NK-92 treated with Interleukin-12 subunit alpha and Interleukin-12 subunit beta, amount 100 ng/mL, for 24 hours (cell line): Measurements from ENCODE around the gene NSUN4.
"Not testable (repeated sequence)": the region's sequence is repeated elsewhere in the genome, so short reads cannot be mapped to it uniquely, and the experiment has no call there.

Experiments used
- DNase-seq: peaks from one replicate; lab custom pipeline; 2025; lab: John Stamatoyannopoulos, UW

Gene NSUN4

DNA sequence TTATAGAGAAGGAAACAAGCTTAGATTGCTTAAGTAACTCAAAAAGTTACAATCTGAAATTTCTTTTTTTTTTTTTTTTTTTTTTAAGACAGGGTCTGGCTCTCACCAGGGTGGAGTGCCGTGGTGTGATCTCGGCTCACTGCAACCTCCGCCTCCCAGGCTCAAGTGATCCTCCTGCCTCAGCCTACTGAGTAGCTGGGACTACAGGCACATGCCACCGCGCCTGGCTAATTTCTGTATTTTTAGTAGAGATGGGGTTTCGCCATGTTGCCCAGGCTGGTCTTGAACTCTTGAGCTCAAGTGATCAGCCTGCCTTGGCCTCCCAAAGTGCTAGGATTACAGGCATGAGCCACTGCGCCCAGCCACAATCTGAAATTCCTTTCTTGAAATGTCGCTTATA is 27.1 kb downstream of the NSUN4 start:
- DNase-seq: not testable (repeated sequence)

DNA sequence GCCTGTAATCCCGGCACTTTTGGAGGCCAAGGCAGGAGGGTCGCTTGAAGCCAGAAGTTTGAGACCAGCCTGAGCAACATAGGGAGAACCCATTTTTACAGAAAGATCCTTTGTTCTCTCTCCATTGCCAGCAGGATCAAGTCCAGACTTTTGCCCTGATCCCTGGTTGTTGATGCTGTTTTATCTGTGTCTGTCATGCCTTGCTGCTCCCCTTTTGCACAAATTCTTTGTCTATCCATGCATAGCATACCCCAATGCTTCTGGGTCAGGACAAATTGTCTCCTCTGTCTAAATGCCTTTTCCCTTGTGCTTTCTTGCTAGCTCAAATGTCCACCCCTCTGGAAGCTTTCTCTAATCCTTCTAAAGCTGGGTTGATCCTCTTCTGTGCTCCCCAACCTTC is 28.2 kb downstream of the NSUN4 start:
- no peak for DNase-seq

DNA sequence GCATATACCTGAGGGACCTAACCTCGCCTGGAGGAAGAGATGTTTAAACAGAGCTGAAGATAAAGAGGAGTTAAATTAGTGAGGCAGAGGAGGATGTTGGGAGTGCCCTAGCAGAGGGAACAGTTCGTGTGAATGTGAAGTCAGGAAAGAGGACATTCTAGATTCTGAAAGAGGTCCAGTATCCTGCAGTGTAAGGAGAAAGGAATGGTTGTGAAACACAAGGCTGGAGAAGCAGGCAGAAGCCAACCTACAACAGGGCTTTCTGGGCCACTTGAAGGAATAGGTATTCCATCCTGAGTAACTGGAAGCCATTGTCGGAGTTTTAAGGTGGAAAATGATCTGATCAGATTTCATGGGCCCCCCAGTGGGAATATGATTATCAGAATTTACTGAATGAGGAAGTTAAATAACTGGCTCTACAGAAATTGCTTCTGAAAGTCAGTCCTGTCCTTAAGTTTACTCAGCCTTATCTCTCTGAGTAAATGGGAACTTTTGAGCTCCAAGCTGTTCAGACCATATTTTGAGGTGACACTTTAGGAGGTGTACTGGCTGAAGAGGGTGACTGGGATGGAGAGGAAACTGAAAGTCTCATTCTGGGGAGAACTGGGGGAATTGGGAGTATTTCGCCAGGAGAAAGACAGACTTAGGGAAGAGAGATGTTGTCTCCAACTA is 29.1 kb downstream of the NSUN4 start:
- DNase-seq: no peak

DNA sequence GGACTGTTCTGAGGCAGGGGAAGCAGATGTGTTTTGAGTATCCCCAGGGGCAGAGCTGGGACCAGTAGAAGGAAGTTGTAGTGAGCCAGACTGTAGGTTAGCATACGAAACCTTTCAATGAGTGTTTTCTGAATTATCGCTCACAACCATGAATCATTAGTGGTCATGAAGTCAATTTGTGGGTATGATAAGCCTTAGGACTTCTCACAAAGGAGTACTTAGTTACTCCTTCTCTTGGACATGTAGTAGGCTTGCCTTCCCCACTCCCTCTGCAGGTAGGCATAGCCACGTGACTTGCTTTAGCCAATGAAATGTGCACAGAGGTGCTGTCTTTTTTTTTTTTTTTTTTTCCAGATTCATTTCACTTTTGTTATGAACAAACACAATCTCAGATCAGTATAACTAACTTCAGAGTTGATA is 29.6 kb downstream of the NSUN4 start:
- DNase-seq: no peak

DNA sequence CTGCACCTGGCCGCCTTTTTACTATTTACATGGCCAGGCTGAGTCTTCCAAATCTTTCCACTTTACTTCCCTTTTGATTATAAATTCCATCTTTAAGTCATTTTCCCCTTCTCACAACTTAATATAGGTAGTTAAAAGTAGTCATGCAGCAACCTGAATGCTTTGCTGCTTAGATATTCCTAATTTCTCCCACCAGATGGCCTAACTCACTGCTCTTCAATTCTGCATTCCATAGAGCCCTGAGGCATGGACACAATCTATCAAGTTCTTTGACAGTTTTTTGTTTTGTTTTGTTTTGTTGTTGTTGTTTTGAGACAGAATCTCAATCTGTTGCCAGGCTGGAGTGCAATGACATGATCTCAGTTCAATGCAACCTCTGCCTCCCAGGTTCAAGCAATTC is 31.8 kb downstream of the NSUN4 start:
- DNase-seq: no peak

DNA sequence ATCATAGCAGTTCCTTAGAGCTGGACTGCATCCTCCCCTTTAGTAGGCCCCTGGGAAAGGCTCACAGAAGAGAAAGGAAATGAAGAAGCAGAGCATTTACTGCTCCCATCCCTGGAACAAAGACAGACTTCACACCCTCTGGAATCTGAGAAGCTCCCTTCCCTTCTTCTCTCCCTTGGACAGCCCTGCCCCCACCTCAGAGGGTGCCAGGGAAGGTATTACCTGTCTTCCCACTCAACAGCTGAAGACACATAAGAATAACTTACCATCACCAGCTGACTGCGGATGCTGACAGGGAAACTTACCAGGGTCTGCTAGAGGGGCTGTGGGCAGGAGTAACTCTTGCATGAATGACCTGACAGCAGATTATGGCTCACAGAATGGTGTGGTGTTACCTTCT is 39.4 kb downstream of the NSUN4 start:
- no peak for DNase-seq

DNA sequence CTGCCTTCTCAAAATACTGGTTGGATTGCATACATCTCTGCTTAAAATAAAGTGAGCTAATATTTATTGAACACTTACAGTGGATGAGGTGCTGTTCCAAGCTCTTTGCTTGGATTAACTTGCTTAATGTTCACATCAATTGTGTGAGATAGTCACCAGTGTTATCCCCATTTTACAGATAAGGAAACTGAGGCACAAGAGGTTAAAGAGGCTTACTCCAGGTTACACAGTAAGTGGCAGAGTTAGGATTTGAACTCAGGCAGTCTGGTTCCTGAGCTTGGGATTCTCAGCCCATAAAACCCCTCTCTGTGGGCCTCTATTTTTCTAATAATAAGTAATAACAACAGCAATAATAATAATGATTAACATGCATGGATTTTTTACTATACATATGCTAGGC is 39.9 kb downstream of the NSUN4 start:
- DNase-seq: no peak

DNA sequence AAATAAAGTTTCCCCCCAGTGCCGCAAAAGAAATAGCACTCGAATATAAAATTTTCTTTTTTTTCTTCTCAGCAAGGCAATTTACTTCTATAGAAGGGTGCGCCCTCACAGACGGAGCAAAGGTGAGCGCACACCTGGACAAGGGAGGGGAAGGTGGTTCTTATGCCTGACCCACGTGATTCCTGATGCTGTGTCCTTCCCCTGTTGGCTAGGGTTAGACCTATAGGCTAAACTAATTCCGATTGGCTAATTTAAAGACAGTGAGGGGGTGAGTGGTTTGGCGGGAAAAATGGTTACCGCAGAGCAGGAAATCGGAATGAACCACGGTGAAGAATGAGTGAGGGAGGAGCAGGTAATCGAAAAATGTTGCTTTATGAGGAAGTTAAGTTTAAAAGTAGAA is 52.9 kb downstream of the NSUN4 start:
- no peak for DNase-seq

DNA sequence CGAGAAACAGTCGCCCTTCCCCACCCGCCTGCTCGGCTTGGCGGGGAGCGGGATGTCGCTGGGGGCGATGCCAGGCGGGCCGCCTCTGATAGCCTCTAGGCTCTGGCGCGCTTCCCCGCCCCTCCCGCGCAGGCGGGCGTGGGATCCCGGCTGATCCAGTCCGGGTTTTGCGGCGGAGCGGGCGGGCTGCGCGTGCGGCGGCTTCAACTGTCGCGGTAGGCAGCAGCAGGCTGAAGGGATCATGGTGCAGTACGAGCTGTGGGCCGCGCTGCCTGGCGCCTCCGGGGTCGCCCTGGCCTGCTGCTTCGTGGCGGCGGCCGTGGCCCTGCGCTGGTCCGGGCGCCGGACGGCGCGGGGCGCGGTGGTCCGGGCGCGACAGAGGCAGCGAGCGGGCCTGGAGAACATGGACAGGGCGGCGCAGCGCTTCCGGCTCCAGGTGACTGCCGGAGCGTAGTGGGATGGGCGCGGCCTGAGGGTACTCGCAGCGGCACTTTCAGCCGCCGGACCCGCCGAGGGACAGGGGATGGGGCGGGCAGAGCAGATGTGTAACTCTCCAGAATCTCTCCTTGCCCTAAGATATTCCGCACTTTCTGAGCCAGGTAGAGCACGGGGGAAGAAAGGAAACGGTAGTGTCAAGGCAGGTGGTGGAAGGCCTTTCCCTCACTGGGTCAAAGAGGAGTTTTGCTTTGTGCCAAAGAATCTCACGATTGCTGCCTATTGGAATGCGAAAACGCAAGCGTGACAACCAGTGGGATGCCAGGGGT is 53.7 kb downstream of the NSUN4 start, which contains the start of gene FAAH:
Gene FAAH (plus strand): TSS at position 210 of the 764 bp plus-strand sequence. CDS start 32 bp downstream, at position 242.
- no peak for DNase-seq

DNA sequence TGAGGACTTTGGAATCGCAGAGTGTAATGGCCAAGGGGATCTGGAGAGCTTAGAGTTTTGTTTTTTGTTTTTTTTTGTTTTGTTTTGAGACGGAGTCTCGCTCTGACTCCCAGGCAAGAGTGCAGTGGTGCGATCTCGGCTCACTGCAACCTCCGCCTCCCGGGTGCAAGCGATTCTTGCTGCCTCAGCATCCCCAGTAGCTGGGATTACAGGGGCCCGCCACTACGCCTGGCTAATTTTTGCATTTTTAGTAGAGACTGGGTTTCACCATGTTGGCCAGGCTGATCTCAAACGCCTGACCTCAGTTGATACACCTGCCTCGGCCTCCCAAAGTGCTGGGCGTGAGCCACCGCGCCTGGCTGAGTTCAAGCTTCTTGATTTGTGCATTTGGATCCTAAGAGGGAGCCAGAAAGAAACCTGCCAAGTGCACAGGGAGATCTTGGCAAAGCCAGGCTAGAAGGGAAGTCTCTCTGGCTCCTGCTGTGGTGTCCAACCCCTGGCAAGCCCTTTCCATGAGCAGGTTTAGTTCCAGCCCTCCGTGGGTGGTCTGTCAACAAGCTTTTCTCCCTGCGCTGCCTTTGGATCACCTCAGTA is 54.4 kb downstream of the NSUN4 start:
- no peak for DNase-seq

DNA sequence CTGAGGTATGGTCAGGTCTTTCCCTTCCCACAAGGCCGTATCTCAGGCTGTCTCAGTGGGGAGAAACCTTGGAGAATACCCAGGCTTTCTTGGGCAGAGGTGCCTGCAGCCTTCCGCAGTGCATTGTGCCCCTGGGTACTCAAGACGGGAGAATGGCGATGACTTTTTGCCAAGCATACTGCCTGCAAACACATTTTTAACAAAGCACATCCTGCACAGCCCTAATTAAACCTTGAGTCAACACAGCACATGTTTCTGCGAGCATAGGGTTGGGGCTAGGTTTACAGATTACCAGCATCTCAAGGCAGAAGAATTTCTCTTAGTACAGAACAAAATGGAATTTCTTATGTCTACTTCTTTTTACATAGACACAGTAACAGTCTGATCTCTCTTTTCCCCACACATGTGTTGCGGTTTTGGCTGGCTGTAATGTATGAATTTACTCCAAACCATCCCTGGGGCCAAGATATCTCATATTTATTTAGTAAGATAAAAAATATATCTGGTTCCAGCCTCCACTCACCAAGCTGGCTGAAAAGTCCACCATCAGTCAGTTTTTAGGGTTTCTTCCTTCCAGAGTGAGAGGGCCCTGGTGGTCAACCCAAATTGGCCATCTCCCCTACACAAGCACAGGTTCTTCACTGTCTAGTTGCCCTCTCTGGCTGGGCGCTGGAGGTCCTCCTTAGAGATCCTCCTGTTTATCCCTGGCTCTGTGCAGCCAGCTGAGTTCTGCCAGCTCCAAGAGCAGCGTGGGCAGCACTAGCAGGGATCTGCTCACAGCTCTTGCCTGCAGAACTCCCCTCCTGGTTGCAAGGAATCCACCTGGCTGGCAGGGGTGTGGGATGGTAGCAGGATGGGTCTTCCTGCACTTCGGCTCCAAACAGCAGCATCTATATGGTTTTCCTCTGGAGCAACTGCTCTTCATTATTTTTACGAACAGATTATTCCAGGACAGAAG is 56.1 kb downstream of the NSUN4 start:
- no peak for DNase-seq

DNA sequence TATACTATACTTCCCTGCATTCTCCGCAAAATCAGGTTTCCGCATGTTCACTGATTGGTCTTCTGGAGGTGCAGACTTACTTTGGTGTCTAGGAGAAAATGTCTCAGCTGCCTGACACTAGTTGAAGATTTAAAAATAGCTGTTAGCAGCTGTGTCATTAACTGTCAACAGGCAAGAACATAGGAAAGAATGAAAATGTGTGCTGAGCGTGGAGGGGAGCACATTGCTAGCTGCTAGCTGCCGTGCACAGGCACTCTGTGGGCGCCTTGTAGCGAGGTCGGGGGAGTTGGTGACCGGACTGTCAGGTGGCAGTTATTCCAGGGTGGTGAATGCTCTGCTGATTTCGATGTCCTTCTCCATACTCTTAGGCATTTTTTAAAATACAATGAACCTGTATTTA is 58.7 kb downstream of the NSUN4 start:
- no peak for DNase-seq

DNA sequence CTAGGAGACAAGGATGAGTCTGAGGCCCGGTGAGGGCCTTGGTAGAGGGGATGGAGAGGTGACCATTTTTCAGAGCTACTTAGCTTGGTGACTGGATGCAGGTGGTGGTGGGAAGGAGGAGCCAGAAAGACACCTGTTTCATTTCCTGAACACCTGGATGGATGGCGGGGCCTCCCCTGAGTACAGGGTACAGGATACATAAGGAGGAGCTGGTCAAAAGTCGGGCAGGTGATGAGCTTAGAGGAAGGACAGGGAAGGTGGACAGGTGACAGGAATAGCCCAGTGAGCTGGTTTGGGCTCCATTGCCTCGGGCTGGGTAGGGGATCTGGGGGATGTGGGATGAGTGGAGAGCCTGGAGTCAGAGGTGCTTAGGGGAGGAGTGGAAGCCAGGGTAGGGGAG is 59.8 kb downstream of the NSUN4 start:
- DNase-seq: no peak

DNA sequence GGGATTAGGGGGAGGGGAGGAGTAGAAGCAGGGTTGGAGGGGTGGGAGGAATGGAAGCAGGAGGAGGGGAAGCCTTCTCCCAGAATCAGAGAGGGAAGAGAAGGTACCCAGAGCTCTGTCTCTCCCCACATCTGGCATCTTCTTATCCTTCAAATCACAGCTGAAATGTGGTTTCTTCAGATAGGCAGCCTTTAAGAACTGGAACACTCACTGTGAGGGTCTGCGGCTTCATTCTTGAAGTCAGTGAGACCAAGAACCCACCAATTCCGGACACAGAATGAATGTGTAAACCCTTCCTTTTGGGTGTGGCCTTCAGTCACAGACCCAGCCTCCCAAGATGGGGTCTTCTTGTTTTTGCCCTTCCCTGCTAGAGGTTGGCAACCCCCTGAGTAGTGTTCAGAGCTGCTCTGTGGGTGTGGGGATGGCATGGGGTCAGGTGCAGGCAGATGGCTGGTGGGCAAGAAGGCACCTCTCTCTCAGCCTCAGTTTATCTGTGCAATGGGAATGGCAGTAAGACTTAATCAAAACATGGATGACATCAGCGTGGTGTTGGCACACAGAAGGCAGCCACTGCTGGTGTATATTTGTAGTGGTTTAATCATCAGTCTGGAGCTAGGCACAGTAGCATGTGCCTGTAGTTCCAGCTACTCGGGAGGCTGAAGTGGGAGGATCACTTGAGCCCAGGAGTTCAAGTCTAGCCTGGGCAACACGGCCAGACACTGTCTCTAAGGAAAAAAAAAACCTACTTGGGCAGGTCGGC is 60.7 kb downstream of the NSUN4 start:
- DNase-seq: no peak

DNA sequence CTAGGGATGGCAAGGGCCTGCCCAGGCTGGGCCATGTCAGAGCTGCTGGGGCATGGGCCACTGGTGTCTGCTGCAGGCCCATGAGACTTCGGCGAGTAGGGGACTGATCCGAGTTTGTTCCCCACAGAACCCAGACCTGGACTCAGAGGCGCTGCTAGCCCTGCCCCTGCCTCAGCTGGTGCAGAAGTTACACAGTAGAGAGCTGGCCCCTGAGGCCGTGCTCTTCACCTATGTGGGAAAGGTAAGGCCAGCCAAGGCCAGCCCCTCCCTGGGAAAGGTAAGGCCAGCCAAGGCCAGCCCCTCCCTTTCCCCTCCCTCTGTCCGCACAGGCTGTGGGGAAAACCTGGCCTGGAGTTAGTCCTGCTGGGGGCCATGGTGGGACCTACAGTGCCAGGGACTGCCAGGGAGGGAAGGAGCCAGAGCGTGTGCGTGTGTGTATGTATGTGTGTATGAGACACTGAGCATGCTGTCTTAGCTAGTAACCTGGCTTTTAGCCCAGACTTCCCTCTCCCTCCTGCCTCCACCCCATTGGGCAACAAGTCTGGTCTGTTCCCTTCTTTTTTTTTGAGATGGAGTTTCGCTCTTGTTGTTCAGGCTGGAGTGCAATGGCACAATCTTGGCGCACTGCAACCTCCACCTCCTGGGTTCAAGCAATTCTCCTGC is 61.5 kb downstream of the NSUN4 start:
- DNase-seq: no peak

DNA sequence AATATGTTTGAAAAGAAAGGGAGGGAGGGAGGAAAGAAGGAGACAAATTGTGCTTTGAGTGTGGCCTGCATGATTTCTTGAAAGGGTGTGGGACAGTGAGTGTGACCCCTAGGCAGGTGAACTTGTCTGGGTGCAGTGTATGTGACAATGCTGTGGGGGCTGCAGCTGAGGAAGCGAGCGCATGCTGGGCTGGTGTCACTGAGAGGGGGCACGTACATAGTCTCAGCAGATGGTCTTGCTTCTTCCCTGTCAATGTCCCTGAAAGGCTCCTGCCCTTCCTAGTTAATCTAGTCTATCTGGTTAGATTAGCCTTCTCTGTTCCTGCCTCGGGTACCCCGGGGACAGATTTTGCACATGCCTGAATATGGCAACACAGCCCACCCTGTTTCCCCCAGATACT is 63.3 kb downstream of the NSUN4 start:
- no peak for DNase-seq

DNA sequence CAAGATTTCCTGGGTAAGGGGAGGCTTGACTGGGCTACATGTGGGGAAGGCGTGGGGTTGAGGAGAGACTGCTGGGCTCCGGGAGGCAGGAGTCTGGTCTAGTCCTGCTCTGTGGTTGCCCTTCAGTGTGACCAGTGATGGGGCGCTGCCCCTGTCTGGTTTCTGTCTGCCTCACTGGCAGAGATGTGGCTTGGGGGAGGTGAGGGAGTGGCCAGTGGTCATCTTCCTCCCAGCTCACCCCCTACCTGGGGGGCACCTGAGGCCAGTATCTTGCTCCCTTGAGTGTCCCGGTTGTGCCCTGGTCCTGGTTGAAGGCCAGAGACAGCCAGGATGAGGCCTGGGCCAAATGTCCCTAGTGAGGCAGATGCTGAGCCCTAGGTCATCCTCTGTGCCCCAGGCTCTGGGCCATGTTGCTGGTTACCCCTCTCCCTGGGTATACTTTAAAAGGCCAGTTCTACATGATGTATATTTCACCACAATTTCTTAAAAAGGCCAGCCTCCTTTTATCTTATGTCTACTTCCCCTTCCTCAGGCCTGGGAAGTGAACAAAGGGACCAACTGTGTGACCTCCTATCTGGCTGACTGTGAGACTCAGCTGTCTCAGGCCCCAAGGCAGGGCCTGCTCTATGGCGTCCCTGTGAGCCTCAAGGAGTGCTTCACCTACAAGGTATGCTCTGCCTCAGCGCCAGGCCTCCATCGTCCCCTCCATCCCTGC is 64.0 kb downstream of the NSUN4 start:
- DNase-seq: no peak

DNA sequence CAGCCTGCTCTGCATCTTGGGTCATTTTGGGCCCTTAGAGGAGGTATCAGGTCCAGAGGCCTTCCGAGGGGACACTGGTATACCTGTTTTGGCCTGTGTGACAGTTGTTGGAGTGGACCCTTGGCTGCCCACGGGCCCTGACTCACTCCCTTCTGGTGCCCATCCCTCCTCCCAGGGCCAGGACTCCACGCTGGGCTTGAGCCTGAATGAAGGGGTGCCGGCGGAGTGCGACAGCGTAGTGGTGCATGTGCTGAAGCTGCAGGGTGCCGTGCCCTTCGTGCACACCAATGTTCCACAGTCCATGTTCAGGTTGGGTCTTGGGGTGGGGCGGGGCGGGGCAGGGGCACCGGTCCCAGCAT is 64.6 kb downstream of the NSUN4 start:
- DNase-seq: no peak

DNA sequence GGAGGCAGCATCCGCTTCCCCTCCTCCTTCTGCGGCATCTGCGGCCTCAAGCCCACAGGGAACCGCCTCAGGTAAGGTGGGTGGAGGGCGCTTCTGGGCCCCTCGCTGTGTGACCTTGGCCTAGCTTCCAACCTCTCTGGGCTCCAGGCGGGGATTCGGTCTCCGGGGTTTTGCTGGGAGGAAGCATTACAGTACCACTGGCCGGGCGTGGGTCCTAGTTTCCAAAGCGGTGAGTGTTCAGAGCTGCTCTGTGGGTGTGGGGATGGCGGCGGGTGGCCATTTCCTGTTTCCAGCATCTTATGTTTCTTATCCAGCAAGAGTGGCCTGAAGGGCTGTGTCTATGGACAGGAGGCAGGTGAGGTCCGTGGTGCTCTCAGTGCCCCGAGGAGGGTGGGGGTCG is 65.1 kb downstream of the NSUN4 start:
- DNase-seq: no peak

DNA sequence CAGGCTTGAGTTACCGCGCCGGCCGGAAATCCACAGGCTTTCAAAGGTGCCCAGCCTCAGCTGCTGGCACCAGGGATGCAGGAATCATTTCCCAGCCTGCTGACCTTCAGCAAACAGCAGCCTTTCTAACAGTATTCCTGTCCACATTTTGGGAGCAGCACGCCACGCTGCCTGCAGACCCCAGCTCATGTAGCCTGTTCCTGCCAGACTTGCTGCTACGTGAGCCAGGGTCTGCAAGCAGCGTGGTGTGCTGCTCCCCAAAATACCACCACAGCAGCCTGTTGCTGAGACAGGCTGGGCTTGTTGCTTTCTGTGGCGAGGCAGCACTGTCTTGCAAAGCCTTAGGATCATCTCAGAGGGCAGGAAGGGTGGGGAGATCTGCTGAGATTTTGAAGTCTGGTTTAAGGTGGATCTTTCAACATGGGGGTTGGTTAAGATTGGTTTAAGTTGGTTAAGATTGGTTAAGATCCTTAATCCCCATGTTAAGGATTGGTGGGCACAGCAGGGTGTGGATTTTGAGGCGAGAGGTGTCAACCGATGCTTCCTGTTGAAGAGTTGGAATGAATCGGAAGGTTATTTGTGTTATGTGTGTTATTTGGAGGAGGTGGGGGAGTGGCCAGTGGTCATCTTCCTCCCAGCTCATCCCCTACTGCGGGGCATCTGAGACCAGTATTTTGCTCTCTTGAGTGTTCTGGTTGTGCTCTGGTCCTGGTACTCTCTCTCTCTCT is 66.4 kb downstream of the NSUN4 start:
- DNase-seq: no peak
